Mononuclear cell (primary cell): Measurements from ENCODE around the gene CD4. TPM values are rescaled to one million over a fixed set of nuclear protein-coding genes. Genes with fewer than 3 reads are reported as not detected.
A peak's percentile ranks its signal among the peaks of the same experiment; 100 is the strongest.

ENCODE experiments used
- H3K27me3 ChIP-seq: 2 replicates; pipeline ENCODE4 v1.6.0; 2011; ENCODE audit warnings: low read length, control low read depth; ENCODE audit not compliant: insufficient read depth
- H3K4me1 ChIP-seq: 2 replicates; pipeline ENCODE4 v1.5.1; 2011; ENCODE audit warnings: mild to moderate bottlenecking, low read length, control low read depth; ENCODE audit not compliant: insufficient read depth
- H3K4me3 ChIP-seq: 2 replicates; pipeline ENCODE4 v1.5.1; 2011; ENCODE audit warnings: mild to moderate bottlenecking, low read length, moderate library complexity
- H3K9me3 ChIP-seq: 2 replicates; pipeline ENCODE4 v1.5.1; 2011; ENCODE audit warnings: low read depth, mild to moderate bottlenecking, control low read depth, low read length
- total RNA-seq: library from RNA; depleted of rRNA; stranded (reverse); fragments of >200 nt; gene quantifications from one replicate; pipeline ENCODE4 v1.2.3, GENCODE V29; 2012

CD4 gene
- total RNA-seq, 1 donor, result 94.3 TPM

GRCh38 chr12:6847676-6848075, 58.3 kb downstream of the CD4 start:
- Histone ChIP-seq H3K9me3 (no peaks in the 10 kb centered on the region), H3K4me3 (no peak overlapping the region), H3K4me1 (peaks cover 21% of the 10 kb centered on the region), H3K27me3 (no peaks in the 10 kb centered on the region)

- peaks cover 39% of the 10 kb centered on the region for H3K4me1 ChIP-seq
- no peaks in the 10 kb centered on the region for H3K27me3 ChIP-seq
- no peak overlapping the region for H3K4me3 ChIP-seq
- no peaks in the 10 kb centered on the region for H3K9me3 ChIP-seq
Measured at GRCh38 chr12:6849427-6849826, 60.1 kb downstream of the CD4 start.

GRCh38 chr12:6849976-6850560, 60.7 kb downstream of the CD4 start:
- H3K27me3 ChIP-seq, result no peaks in the 10 kb centered on the region
- H3K9me3 ChIP-seq, result no peaks in the 10 kb centered on the region
- H3K4me3 ChIP-seq, result no peak overlapping the region
- peaks cover 39% of the 10 kb centered on the region for H3K4me1 ChIP-seq

GRCh38 chr12:6850796-6851152, 61.4 kb downstream of the CD4 start:
- H3K4me3 ChIP-seq, result no peak overlapping the region
- H3K4me1 ChIP-seq, result peaks cover 39% of the 10 kb centered on the region
- H3K9me3 ChIP-seq, result no peaks in the 10 kb centered on the region
- H3K27me3 ChIP-seq, result no peaks in the 10 kb centered on the region

GRCh38 chr12:6851153-6851920, 62.0 kb downstream of the CD4 start, which contains the start of gene CDCA3:
Gene CDCA3 (minus strand): TSS chr12:6851286. CDS start chr12:6850952, 334 bp downstream.
- H3K9me3 ChIP-seq, result no peaks in the 10 kb centered on the region
- H3K27me3 ChIP-seq, result no peaks in the 10 kb centered on the region
- H3K4me1 ChIP-seq, result peaks cover 39% of the 10 kb centered on the region
- H3K4me3 ChIP-seq, result peak within 1 kb of the TSS; percentile 74

GRCh38 chr12:6851921-6852650, 62.8 kb downstream of the CD4 start, which contains the start of gene USP5:
Gene USP5 (plus strand): TSS chr12:6852150. CDS start chr12:6852180, 30 bp downstream.
- Histone ChIP-seq H3K4me1 (peaks cover 39% of the 10 kb centered on the region), H3K27me3 (no peaks in the 10 kb centered on the region), H3K4me3 (peak within 1 kb of the TSS; percentile 74), H3K9me3 (no peaks in the 10 kb centered on the region)

- H3K4me1 ChIP-seq, result peaks cover 39% of the 10 kb centered on the region
- no peaks in the 10 kb centered on the region for H3K9me3 ChIP-seq
- no peaks in the 10 kb centered on the region for H3K27me3 ChIP-seq
- peak overlapping the region; percentile 74 for H3K4me3 ChIP-seq
Measured at GRCh38 chr12:6852651-6853354, 63.5 kb downstream of the CD4 start.

- no peak overlapping the region for H3K4me3 ChIP-seq
- peaks cover 39% of the 10 kb centered on the region for H3K4me1 ChIP-seq
- H3K27me3 ChIP-seq, result no peaks in the 10 kb centered on the region
- H3K9me3 ChIP-seq, result no peaks in the 10 kb centered on the region
Measured at GRCh38 chr12:6853626-6854025, 64.3 kb downstream of the CD4 start.

- Histone ChIP-seq H3K9me3 (no peaks in the 10 kb centered on the region), H3K27me3 (no peaks in the 10 kb centered on the region), H3K4me1 (peaks cover 39% of the 10 kb centered on the region), H3K4me3 (no peak overlapping the region)
Measured at GRCh38 chr12:6854036-6854435, 64.7 kb downstream of the CD4 start.

GRCh38 chr12:6855322-6855721, 66.0 kb downstream of the CD4 start:
- Histone ChIP-seq H3K27me3 (no peaks in the 10 kb centered on the region), H3K9me3 (no peaks in the 10 kb centered on the region), H3K4me1 (peaks cover 27% of the 10 kb centered on the region), H3K4me3 (no peak overlapping the region)

GRCh38 chr12:6858799-6859198, 69.5 kb downstream of the CD4 start:
- H3K27me3 ChIP-seq, result no peaks in the 10 kb centered on the region
- no peaks in the 10 kb centered on the region for H3K9me3 ChIP-seq
- H3K4me1 ChIP-seq, result peaks cover 7% of the 10 kb centered on the region
- H3K4me3 ChIP-seq, result no peak overlapping the region

- no peak overlapping the region for H3K4me3 ChIP-seq
- H3K9me3 ChIP-seq, result no peaks in the 10 kb centered on the region
- no peaks in the 10 kb centered on the region for H3K4me1 ChIP-seq
Measured at GRCh38 chr12:6860116-6860515, 70.8 kb downstream of the CD4 start.

GRCh38 chr12:6860942-6861341, 71.6 kb downstream of the CD4 start:
- H3K4me3 ChIP-seq, result no peak overlapping the region
- no peaks in the 10 kb centered on the region for H3K27me3 ChIP-seq
- no peaks in the 10 kb centered on the region for H3K4me1 ChIP-seq
- H3K9me3 ChIP-seq, result no peaks in the 10 kb centered on the region

More at GRCh38 chr12:6860116-6860515, 70.8 kb downstream of the CD4 start:
- no peaks in the 10 kb centered on the region for H3K27me3 ChIP-seq

GRCh38 chr12:6861391-6861790, 72.1 kb downstream of the CD4 start:
- H3K27me3 ChIP-seq, result no peaks in the 10 kb centered on the region
- H3K4me1 ChIP-seq, result peaks cover 1% of the 10 kb centered on the region
- no peak overlapping the region for H3K4me3 ChIP-seq
- no peaks in the 10 kb centered on the region for H3K9me3 ChIP-seq

- H3K27me3 ChIP-seq, result no peaks in the 10 kb centered on the region
- H3K9me3 ChIP-seq, result no peaks in the 10 kb centered on the region
- H3K4me1 ChIP-seq, result peaks cover 9% of the 10 kb centered on the region
- H3K4me3 ChIP-seq, result no peak overlapping the region
Measured at GRCh38 chr12:6863033-6863432, 73.7 kb downstream of the CD4 start.
